Bladder microvascular endothelial cell (primary cell): Measurements from ENCODE around the gene MMAA. TPM values are rescaled to one million over a fixed set of nuclear protein-coding genes. Genes with fewer than 3 reads are reported as not detected.

Experiments used
- total RNA-seq: library from RNA; depleted of rRNA; stranded (reverse); fragments of >200 nt; gene quantifications from 2 replicates; pipeline ENCODE4 v1.2.3, GENCODE V29; 2014

MMAA gene
- total RNA-seq, result 2.1 and 4.5 TPM in 2 replicates

DNA sequence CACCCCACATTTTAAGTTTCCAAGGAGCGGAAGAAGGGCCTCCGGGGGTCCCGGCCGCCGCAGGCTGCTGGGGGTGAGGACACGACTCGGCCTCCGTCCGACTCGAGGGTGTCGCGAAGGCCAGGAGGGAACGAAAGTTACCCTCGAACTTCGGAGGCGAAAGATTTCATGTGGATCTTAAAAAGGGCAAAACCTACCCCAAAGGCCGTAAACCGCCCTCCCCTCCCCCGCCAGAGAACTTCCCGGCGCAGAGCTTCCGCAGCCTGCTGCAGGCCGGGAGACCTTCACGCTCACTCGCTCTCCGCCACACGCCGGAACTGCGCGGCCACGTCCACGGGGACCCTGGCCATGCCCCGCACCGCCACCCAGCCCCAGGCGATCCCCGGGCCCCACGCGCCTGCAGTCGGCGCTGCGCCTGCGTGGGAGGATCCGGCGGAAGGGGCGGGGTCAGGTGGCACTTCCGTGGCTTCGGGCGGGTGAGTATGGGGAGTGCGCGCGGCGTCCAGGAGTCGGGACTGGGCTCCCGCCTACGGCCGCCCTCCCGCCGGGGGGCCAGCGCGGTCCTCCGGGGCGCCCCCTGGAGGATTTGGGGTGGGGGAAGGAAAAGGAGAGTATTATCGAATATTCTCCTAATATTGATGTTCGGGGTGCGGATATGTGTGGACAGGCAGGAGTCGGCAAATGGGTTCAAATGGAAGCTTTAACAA, at the start of gene MMAA:
Gene MMAA (plus strand): TSS at position 454 of the 707 bp plus-strand sequence. CDS start 19,755 bp downstream, outside the sequence.

DNA sequence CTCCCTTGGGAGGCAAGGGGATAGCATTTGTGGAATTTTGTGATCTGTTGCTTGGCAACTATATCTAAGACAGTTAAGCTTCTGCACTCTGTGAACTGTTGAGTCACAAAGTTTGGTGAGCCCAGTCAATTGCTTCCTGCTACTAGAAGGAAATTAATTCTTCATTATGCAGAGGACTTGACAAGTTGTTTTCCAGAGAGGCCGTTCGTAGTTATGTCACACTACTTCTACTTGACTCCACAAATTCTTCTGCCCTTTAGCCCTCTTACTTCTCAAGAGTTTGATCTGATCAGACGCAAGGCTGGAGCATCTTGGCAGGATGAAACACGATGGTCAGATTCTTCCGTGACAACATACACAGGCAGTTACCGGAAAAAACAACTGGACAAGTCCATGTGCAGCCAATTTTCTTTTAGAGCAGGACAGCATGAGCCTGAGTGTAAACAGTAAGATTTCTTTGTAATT, 60.8 kb downstream of the MMAA start, which contains the start of gene C4orf51:
Gene C4orf51 (plus strand): TSS at position 156 of the 465 bp plus-strand sequence. CDS start 58 bp downstream, at position 214.

Other genes with a start within 250 kb of the MMAA start
- 78.4 and 153 TPM in 2 replicates for gene SMAD1, start 137.5 kb upstream of the MMAA start, total RNA-seq
- not detected in 2 replicates for gene C4orf51, start 60.8 kb downstream of the MMAA start, total RNA-seq